Measurements from ENCODE around the gene TMEM51.

TMEM51 gene

GRCh38 chr1:15222653-15223303 lies 69.2 kb downstream of the TMEM51 start:
- DNase-seq, result no peak

- DNase-seq, result no peak
Observed at GRCh38 chr1:15224259-15224869, 70.8 kb downstream of the TMEM51 start.

- DNase-seq, result no peak
Observed at GRCh38 chr1:15224974-15225373, 71.4 kb downstream of the TMEM51 start.

- no peak for DNase-seq
Observed at GRCh38 chr1:15225461-15225860, 71.9 kb downstream of the TMEM51 start.

- DNase-seq, result no peak
Observed at GRCh38 chr1:15226388-15227255, 73.1 kb downstream of the TMEM51 start.

- DNase-seq, result no peak
Observed at GRCh38 chr1:15229707-15230131, 76.2 kb downstream of the TMEM51 start.

GRCh38 chr1:15231714-15232201 lies 78.2 kb downstream of the TMEM51 start:
- no peak for DNase-seq

GRCh38 chr1:15233689-15234088 lies 80.1 kb downstream of the TMEM51 start:
- no peak for DNase-seq

GRCh38 chr1:15236321-15236721 lies 82.8 kb downstream of the TMEM51 start:
- DNase-seq, result no peak

- DNase-seq, result no peak
Observed at GRCh38 chr1:15236746-15237145, 83.2 kb downstream of the TMEM51 start.

- no peak for DNase-seq
Observed at GRCh38 chr1:15238789-15239188, 85.2 kb downstream of the TMEM51 start.

GRCh38 chr1:15242766-15243165 lies 89.2 kb downstream of the TMEM51 start:
- no peak for DNase-seq

GRCh38 chr1:15243275-15244043 lies 89.9 kb downstream of the TMEM51 start:
- no peak for DNase-seq

- no peak for DNase-seq
Observed at GRCh38 chr1:15244813-15245212, 91.3 kb downstream of the TMEM51 start.

- DNase-seq, result no peak
Observed at GRCh38 chr1:15245593-15246360, 92.2 kb downstream of the TMEM51 start.

- no peak for DNase-seq
Observed at GRCh38 chr1:15246960-15247614, 93.5 kb downstream of the TMEM51 start, which contains the start of gene FHAD1. Gene FHAD1, plus strand, starts transcription at chr1:15247223. Its CDS starts 4,562 bp downstream, at chr1:15251785.

GRCh38 chr1:15248216-15248615 lies 94.7 kb downstream of the TMEM51 start:
- no peak for DNase-seq

GRCh38 chr1:15249081-15249480 lies 95.5 kb downstream of the TMEM51 start:
- DNase-seq, result no peak

GRCh38 chr1:15251857-15252835 lies 98.6 kb downstream of the TMEM51 start:
- DNase-seq, result no peak

- DNase-seq, result no peak
Observed at GRCh38 chr1:15254559-15254958, 101.0 kb downstream of the TMEM51 start.
